Suprapubic skin (tissue), 4 donors: ENCODE measurements around the gene ITM2C. TPM values are rescaled to one million over a fixed set of nuclear protein-coding genes. Genes with fewer than 3 reads are reported as not detected.

Experiments
- DNase-seq, 2 donors: peaks; one replicate each; pipeline ENCODE4 v3.0.0-alpha.2; 2019; ENCODE audit warnings: low spot score in 2 of 2
- H3K27ac ChIP-seq: fragments of 200-600 bp; sonication (generic); one replicate; pipeline ENCODE4 v1.5.1; 2019
- H3K27me3 ChIP-seq: fragments of 200-600 bp; sonication (generic); one replicate; pipeline ENCODE4 v1.5.1; 2019
- H3K36me3 ChIP-seq: fragments of 200-600 bp; sonication (generic); one replicate; pipeline ENCODE4 v1.5.1; 2019
- H3K4me1 ChIP-seq: fragments of 200-600 bp; sonication (generic); one replicate; pipeline ENCODE4 v1.5.1; 2019
- H3K4me3 ChIP-seq: fragments of 200-600 bp; sonication (generic); one replicate; pipeline ENCODE4 v1.5.1; 2019; ENCODE audit warnings: mild to moderate bottlenecking
- H3K9me3 ChIP-seq: fragments of 200-600 bp; sonication (generic); one replicate; pipeline ENCODE4 v1.5.1; 2019
- EP300 ChIP-seq: sonication (generic); formaldehyde crosslinking; IDR thresholded peaks from one replicate; pipeline ENCODE4 v1.6.1; 2017; ENCODE audit warnings: antibody characterized with exemption
- POLR2A ChIP-seq, 2 donors: fragments of 450-650 bp; IDR thresholded peaks; one replicate each; pipeline ENCODE4 v1.6.1; 2017; ENCODE audit warnings: antibody characterized with exemption in 2 of 2, mild to moderate bottlenecking in 2 of 2, moderate library complexity in 2 of 2
- POLR2AphosphoS5 ChIP-seq, 3 donors: sonication (generic); formaldehyde crosslinking; IDR thresholded peaks; one replicate each; pipeline ENCODE4 v1.6.1; 2017; ENCODE audit warnings: antibody characterized with exemption in 3 of 3
- WGBS: methylation state at CpG from one replicate; pipeline ENCODE4 v1.1.5; 2018; 5-methylcytosine and 5-hydroxymethylcytosine counted together
- total RNA-seq, 4 donors: library from RNA; depleted of rRNA; stranded (reverse); fragments of >200 nt; gene quantifications; one replicate each; pipeline ENCODE4 v1.1.0, GENCODE V29; 2016
- TF ChIP-seq, protein P1 (sequence below), 2 donors: fragments of 200-600 bp in 1 of 2; fragments of 450-650 bp in 1 of 2; sonication (generic) in 1 of 2; IDR thresholded peaks; one replicate each; pipeline ENCODE4 v1.5.1; 2016 to 2019; ENCODE audit warnings: antibody characterized with exemption in 2 of 2, mild to moderate bottlenecking in 1 of 2, moderate library complexity in 1 of 2

ITM2C gene
- total RNA-seq, 4 donors from 2014 or later, result 9.0 to 17.9 (median 11.4) TPM

DNA sequence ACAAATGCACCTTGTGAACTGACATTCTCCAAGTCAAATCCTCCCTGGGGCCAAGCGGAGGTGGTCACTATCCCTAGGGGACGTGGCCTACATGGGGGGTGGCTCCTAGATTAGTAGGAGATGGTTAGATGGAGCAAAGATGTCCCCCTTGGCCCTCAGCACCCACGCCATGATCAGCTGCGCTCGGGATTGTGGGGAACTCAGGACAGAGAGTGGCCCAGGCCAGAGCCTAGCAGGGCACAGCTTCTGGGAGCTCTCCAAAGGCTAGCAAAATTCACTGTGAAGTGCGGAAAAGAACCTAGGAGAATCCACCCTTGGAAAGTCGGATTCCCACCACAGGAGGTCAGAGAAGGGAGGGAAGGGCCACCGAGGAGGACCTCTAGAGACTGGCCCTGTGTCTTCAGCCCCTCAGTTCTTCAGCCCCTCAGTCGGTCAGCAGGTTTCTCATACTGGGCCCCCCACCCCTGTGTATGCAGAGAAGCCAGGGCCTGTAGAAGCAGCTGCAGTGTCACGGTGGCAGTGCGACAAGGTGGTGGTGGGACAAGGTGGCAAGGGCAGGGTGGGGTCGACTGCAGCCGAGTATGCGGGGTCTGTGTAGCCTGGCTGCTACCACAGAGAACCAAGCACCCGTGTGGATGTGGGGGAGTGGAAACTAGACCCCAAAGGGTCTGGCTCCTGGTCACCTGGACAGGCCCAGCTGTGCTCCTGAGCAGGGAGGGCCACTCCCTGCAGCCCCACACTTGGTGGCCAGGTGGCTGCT is 41.9 kb downstream of the ITM2C start:
- TF ChIP-seq POLR2A (IDR thresholded peaks at IDR 0.05) (no peak), EP300 (no peak), POLR2AphosphoS5 (IDR thresholded peaks at IDR 0.05) (no peak)
- TF ChIP-seq, protein P1, sequence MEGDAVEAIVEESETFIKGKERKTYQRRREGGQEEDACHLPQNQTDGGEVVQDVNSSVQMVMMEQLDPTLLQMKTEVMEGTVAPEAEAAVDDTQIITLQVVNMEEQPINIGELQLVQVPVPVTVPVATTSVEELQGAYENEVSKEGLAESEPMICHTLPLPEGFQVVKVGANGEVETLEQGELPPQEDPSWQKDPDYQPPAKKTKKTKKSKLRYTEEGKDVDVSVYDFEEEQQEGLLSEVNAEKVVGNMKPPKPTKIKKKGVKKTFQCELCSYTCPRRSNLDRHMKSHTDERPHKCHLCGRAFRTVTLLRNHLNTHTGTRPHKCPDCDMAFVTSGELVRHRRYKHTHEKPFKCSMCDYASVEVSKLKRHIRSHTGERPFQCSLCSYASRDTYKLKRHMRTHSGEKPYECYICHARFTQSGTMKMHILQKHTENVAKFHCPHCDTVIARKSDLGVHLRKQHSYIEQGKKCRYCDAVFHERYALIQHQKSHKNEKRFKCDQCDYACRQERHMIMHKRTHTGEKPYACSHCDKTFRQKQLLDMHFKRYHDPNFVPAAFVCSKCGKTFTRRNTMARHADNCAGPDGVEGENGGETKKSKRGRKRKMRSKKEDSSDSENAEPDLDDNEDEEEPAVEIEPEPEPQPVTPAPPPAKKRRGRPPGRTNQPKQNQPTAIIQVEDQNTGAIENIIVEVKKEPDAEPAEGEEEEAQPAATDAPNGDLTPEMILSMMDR (IDR thresholded peaks at IDR 0.05), result no peak
- DNase-seq, result peak; percentile 48 to 67
- H3K27me3 ChIP-seq, result no peaks in the 10 kb centered on the region
- no peak overlapping the region for H3K27ac ChIP-seq
- no peak overlapping the region for H3K4me3 ChIP-seq
- H3K4me1 ChIP-seq, result no peaks in the 10 kb centered on the region
- no peaks in the 10 kb centered on the region for H3K36me3 ChIP-seq
- 90% methylated on average over 12 of the region's 15 CpGs for WGBS
- no peaks in the 10 kb centered on the region for H3K9me3 ChIP-seq

DNA sequence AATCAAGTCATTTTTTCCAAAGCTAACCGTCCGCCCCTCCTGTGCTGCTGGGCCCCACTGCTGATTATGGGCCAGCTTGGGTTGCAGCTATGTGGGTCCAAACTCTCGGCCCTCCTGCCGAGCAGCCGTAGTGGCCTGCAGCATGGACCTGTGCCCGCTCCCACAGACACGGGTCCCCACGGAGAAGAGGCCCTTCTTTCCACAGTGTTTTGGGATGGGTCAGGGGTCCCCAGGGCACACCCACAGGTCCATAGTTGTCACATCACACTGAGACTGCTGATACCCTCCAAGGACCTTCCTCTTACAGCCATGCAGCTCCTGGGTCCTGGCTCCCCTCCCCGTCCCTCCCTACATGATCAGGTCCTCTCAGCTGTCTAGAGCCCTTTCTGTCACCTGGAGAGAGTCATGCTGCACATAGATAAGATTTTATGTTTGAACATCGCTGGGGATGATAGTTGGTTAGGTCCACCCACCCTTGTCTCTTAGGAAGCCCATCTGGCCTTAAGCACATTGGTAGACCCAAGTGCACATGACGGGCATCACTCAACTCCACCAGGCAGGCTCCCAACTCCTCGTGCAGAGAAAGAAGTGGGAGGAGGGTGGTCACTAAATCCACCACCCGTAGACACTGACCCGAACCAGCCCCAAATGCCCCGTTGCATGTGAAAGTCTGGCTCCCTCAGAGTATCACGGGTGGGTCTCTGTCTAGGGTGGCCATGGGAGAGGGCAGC is 42.8 kb downstream of the ITM2C start:
- peak; percentile 35 to 47 for DNase-seq
- no peaks in the 10 kb centered on the region for H3K4me1 ChIP-seq
- no peak for TF ChIP-seq POLR2AphosphoS5 (IDR thresholded peaks at IDR 0.05)
- TF ChIP-seq EP300, result no peak
- TF ChIP-seq, protein P1 (IDR thresholded peaks at IDR 0.05), result no peak
- TF ChIP-seq POLR2A (IDR thresholded peaks at IDR 0.05), result no peak
- H3K27me3 ChIP-seq, result no peaks in the 10 kb centered on the region
- WGBS, result 97% methylated on average over 16 of the region's 16 CpGs
- H3K4me3 ChIP-seq, result no peak overlapping the region
- H3K27ac ChIP-seq, result no peak overlapping the region
- no peaks in the 10 kb centered on the region for H3K9me3 ChIP-seq
- no peaks in the 10 kb centered on the region for H3K36me3 ChIP-seq

DNA sequence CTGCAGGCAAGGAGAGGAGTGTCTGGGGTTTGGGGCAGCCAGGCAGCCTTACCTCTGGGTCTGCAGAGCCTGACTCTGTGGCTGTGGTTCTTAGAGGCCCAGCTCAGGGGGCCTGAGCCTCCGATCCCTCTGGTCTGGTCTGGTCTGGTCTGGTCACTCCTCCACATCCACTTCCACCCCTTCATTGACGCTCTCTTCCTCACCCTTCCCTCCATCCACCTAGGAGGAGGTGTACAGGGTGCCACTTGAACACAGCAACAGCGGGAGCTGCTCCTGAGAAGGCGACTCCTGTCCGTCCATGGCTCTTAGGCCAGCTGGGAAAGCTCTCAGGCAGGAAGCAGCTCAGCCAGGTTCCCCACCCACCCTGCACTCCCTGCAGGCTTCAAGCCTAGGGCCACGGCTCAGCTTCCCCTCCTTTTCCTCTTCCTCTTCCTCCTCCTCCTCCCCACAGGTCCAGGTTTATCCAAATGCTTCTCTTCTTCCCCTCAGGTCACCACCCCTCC is 43.4 kb downstream of the ITM2C start:
- Histone ChIP-seq H3K27ac (no peak overlapping the region), H3K4me1 (no peaks in the 10 kb centered on the region), H3K27me3 (no peaks in the 10 kb centered on the region), H3K36me3 (no peaks in the 10 kb centered on the region), H3K9me3 (no peaks in the 10 kb centered on the region), H3K4me3 (no peak overlapping the region)
- TF ChIP-seq EP300, result no peak
- TF ChIP-seq POLR2A (IDR thresholded peaks at IDR 0.05), result no peak
- TF ChIP-seq, protein P1 (IDR thresholded peaks at IDR 0.05), result no peak
- TF ChIP-seq POLR2AphosphoS5 (IDR thresholded peaks at IDR 0.05), result no peak
- 70% methylated on average over 6 of the region's 6 CpGs for WGBS
- peak; percentile 25 to 66 for DNase-seq

DNA sequence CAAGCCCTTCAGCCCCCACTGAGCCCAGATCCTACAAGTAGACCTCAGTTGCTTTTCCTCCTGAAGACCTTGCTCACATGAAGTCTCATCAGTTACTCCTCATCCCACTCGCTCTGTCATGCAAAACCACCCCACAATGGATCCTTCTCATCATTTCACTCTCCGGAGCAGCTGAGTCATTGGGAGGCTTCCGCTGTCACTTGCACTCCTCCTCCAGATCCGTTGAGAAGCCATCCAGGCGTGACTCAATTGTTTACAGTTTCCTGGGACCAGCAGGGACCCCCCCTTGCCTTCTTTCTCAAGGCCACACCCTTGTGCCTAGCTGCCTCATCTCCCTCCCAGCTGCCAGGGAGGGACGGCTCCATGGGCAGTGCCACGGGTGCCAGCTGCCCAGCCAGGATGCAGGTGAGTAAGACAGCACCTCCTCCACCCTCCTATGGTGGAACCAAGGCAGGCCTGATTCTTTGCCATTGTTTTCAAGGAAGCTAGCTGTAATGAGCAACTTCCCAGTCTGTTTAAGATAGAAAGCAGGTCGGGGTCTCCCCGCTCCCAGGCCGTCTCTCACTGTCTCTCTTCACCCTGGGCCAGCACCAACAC is 44.0 kb downstream of the ITM2C start:
- Histone ChIP-seq H3K4me1 (no peaks in the 10 kb centered on the region), H3K27me3 (no peaks in the 10 kb centered on the region), H3K36me3 (no peaks in the 10 kb centered on the region), H3K4me3 (no peak overlapping the region), H3K27ac (no peak overlapping the region), H3K9me3 (no peaks in the 10 kb centered on the region)
- DNase-seq, result peak; percentile 37 to 52
- 52% methylated on average over 10 of the region's 10 CpGs for WGBS
- TF ChIP-seq, protein P1 (IDR thresholded peaks at IDR 0.05), result no peak
- no peak for TF ChIP-seq POLR2AphosphoS5 (IDR thresholded peaks at IDR 0.05)
